K562 (cell line): ENCODE data around the gene PHLDB1. TPM values are rescaled to one million over a fixed set of nuclear protein-coding genes. Genes with fewer than 3 reads are reported as not detected.

Experiments used
- ADNP ChIP-seq: fragments of 200-800 bp; sonication (Bioruptor generic); IDR thresholded peaks from 2 replicates; pipeline ENCODE4 v1.6.1; 2016; ENCODE audit warnings: missing genetic modification characterization, missing compliant biosample characterization
- CBFA2T2 ChIP-seq: fragments of 450-650 bp; conservative IDR thresholded peaks from 2 replicates; pipeline ENCODE4 v1.6.1; 2017; ENCODE audit warnings: mild to moderate bottlenecking
- ESRRB ChIP-seq: fragments of 250-450 bp; sonication (Bioruptor Pico); IDR thresholded peaks from 2 replicates; pipeline ENCODE4 v1.5.0; 2020; ENCODE audit warnings: mild to moderate bottlenecking, moderate library complexity, borderline replicate concordance
- GTF2F1 ChIP-seq: IDR thresholded peaks from 2 replicates; pipeline ENCODE4 v1.6.1; 2011; ENCODE audit warnings: low read depth, low read length, improper control_type of control experiment
- HLTF ChIP-seq: fragments of 450-650 bp; IDR thresholded peaks from 2 replicates; pipeline ENCODE4 v1.6.1; 2016
- KLF16 ChIP-seq: IDR thresholded peaks from 2 replicates; pipeline ENCODE4 v1.6.1; 2016; ENCODE audit warnings: antibody characterized with exemption
- LCOR ChIP-seq: sonication (generic); formaldehyde crosslinking; IDR thresholded peaks from 2 replicates; pipeline ENCODE4 v1.8.0; 2022; ENCODE audit warnings: mild to moderate bottlenecking, missing genetic modification reagents
- MIER1 ChIP-seq: fragments of 450-650 bp; IDR thresholded peaks from 2 replicates; pipeline ENCODE4 v1.6.1; 2016; ENCODE audit warnings: antibody characterized with exemption, mild to moderate bottlenecking, low read depth
- MTA3 ChIP-seq: fragments of 450-650 bp; formaldehyde crosslinking; IDR thresholded peaks from 2 replicates; pipeline ENCODE4 v1.6.1; 2017; ENCODE audit warnings: mild to moderate bottlenecking, borderline replicate concordance
- PHTF2 ChIP-seq: fragments of 250-450 bp; sonication (Bioruptor Pico); IDR thresholded peaks from 2 replicates; pipeline ENCODE4 v1.5.0; 2021; ENCODE audit warnings: mild to moderate bottlenecking
- PPARD ChIP-seq: fragments of 250-450 bp; sonication (Bioruptor Pico); IDR thresholded peaks from 2 replicates; pipeline ENCODE4 v1.8.0; 2022; ENCODE audit warnings: inconsistent platforms, mild to moderate bottlenecking, moderate library complexity
- polyA plus RNA-seq, 8 experiments: library from polyadenylated mRNA; depleted of rRNA in 4 of 8; stranded (reverse) in 5 of 8; unstranded in 3 of 8; fragments of >200 nt; fragmentation: Nextera tagmentation in 2 of 8; fragmentation: Illumina TruSeq in 1 of 8; extraction: Ambion mirVana in 2 of 8; extraction: Trizol in 1 of 8; gene quantifications; 2 replicates each; pipeline versions ENCODE4 v1.2.1 to v1.2.3, GENCODE V29; 2011 to 2014; ENCODE audit warnings: inconsistent platforms in 1 of 8, missing spikeins in 1 of 8
- total RNA-seq, 7 experiments: library from RNA; depleted of rRNA in 6 of 7; stranded (reverse); fragments of >200 nt in 6 of 7; fragmentation: Illumina TruSeq in 2 of 7; extraction: Trizol in 2 of 7; gene quantifications; 2 replicates each; pipeline versions ENCODE4 v1.2.1 to v1.2.3, GENCODE V29; 2011 to 2021; ENCODE audit warnings: low replicate concordance in 1 of 7
- TF ChIP-seq, protein P1 (sequence below): sonication (generic); formaldehyde crosslinking; IDR thresholded peaks from 2 replicates; pipeline ENCODE4 v1.8.0; 2023; ENCODE audit warnings: mild to moderate bottlenecking, missing genetic modification reagents
- TF ChIP-seq, protein P2 (sequence below): fragments of 450-650 bp; IDR thresholded peaks from 2 replicates; pipeline ENCODE4 v1.6.1; 2016; ENCODE audit warnings: antibody characterized with exemption
- TF ChIP-seq, protein P3 (sequence below): fragments of 450-650 bp; IDR thresholded peaks from 2 replicates; pipeline ENCODE4 v1.6.1; 2016; ENCODE audit warnings: low read depth, mild to moderate bottlenecking, moderate library complexity
- TF ChIP-seq, protein P4 (sequence below): sonication (generic); formaldehyde crosslinking; IDR thresholded peaks from 2 replicates; pipeline ENCODE4 v1.8.1; 2023; ENCODE audit warnings: missing genetic modification reagents, mild to moderate bottlenecking, borderline replicate concordance

Gene PHLDB1
- total and polyA plus RNA-seq, 9 of the 15 experiments (the other 6 are each of a cell fraction or from before 2014, with no cell fraction given): 2.0 to 28.7 (median 16.2) TPM

DNA sequence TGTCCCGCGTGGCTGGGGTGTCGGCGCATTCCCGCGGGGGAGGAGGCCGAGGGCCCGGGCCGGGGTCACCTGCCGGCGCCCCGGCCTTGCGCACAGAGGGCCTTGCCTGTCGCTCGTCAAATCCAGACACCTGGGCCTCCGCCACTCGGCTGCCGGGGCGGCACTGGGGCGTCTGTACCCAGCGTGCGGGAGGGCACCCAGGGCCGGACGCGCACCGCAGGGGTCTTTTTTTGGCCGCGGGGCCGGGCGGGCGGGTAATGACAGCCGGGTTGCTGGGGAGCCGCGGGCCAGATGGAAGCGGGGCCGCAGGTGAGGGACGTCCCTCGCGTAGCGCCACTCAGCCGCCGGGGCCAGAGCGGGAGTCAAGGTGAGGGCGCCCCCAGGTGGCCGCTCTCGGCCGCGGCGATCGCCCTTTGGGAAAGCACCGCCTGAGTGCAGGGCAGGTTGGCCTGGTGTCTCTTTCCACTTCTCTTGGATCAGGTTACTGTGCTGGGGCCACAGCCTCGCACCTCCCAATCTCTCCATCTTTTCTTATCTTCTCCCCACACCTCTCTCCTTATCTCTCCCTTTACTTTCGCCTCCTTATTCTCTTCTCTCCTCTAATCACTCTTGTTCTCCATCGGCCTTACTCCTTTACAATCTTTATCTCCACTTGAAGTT lies 3.5 kb downstream of the PHLDB1 start (continued):
- peak; percentile 71; the same call in 1 of the 2 replicates for TF ChIP-seq LCOR (CRISPR knock-in tag)
- TF ChIP-seq CBFA2T2: peak; percentile 75
- TF ChIP-seq, protein P1, sequence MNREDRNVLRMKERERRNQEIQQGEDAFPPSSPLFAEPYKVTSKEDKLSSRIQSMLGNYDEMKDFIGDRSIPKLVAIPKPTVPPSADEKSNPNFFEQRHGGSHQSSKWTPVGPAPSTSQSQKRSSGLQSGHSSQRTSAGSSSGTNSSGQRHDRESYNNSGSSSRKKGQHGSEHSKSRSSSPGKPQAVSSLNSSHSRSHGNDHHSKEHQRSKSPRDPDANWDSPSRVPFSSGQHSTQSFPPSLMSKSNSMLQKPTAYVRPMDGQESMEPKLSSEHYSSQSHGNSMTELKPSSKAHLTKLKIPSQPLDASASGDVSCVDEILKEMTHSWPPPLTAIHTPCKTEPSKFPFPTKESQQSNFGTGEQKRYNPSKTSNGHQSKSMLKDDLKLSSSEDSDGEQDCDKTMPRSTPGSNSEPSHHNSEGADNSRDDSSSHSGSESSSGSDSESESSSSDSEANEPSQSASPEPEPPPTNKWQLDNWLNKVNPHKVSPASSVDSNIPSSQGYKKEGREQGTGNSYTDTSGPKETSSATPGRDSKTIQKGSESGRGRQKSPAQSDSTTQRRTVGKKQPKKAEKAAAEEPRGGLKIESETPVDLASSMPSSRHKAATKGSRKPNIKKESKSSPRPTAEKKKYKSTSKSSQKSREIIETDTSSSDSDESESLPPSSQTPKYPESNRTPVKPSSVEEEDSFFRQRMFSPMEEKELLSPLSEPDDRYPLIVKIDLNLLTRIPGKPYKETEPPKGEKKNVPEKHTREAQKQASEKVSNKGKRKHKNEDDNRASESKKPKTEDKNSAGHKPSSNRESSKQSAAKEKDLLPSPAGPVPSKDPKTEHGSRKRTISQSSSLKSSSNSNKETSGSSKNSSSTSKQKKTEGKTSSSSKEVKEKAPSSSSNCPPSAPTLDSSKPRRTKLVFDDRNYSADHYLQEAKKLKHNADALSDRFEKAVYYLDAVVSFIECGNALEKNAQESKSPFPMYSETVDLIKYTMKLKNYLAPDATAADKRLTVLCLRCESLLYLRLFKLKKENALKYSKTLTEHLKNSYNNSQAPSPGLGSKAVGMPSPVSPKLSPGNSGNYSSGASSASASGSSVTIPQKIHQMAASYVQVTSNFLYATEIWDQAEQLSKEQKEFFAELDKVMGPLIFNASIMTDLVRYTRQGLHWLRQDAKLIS (CRISPR knock-in tag): 0 out of 2 replicates have a peak, but pooled peaks have one; percentile 48
- TF ChIP-seq PPARD: no peak
- no peak for TF ChIP-seq GTF2F1
- TF ChIP-seq, protein P2, sequence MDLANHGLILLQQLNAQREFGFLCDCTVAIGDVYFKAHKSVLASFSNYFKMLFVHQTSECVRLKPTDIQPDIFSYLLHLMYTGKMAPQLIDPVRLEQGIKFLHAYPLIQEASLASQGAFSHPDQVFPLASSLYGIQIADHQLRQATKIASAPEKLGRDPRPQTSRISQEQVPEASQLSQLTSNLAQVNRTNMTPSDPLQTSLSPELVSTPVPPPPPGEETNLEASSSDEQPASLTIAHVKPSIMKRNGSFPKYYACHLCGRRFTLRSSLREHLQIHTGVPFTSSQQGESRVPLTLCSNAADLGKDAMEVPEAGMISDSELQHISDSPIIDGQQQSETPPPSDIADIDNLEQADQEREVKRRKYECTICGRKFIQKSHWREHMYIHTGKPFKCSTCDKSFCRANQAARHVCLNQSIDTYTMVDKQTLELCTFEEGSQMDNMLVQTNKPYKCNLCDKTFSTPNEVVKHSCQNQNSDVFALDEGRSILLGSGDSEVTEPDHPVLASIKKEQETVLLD: peak; percentile 82
- TF ChIP-seq, protein P3, sequence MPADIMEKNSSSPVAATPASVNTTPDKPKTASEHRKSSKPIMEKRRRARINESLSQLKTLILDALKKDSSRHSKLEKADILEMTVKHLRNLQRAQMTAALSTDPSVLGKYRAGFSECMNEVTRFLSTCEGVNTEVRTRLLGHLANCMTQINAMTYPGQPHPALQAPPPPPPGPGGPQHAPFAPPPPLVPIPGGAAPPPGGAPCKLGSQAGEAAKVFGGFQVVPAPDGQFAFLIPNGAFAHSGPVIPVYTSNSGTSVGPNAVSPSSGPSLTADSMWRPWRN: peak; percentile 75
- 0 out of 2 replicates have a peak, but pooled peaks have one; percentile 49 for TF ChIP-seq KLF16
- TF ChIP-seq MIER1: no peak
- peak; percentile 82; the same call in 1 of the 2 replicates for TF ChIP-seq MTA3
- no peak for TF ChIP-seq ESRRB
- TF ChIP-seq PHTF2 (CRISPR knock-in tag): no peak
- TF ChIP-seq HLTF: peak; percentile 66; the same call in 1 of the 2 replicates
- TF ChIP-seq, protein P4, sequence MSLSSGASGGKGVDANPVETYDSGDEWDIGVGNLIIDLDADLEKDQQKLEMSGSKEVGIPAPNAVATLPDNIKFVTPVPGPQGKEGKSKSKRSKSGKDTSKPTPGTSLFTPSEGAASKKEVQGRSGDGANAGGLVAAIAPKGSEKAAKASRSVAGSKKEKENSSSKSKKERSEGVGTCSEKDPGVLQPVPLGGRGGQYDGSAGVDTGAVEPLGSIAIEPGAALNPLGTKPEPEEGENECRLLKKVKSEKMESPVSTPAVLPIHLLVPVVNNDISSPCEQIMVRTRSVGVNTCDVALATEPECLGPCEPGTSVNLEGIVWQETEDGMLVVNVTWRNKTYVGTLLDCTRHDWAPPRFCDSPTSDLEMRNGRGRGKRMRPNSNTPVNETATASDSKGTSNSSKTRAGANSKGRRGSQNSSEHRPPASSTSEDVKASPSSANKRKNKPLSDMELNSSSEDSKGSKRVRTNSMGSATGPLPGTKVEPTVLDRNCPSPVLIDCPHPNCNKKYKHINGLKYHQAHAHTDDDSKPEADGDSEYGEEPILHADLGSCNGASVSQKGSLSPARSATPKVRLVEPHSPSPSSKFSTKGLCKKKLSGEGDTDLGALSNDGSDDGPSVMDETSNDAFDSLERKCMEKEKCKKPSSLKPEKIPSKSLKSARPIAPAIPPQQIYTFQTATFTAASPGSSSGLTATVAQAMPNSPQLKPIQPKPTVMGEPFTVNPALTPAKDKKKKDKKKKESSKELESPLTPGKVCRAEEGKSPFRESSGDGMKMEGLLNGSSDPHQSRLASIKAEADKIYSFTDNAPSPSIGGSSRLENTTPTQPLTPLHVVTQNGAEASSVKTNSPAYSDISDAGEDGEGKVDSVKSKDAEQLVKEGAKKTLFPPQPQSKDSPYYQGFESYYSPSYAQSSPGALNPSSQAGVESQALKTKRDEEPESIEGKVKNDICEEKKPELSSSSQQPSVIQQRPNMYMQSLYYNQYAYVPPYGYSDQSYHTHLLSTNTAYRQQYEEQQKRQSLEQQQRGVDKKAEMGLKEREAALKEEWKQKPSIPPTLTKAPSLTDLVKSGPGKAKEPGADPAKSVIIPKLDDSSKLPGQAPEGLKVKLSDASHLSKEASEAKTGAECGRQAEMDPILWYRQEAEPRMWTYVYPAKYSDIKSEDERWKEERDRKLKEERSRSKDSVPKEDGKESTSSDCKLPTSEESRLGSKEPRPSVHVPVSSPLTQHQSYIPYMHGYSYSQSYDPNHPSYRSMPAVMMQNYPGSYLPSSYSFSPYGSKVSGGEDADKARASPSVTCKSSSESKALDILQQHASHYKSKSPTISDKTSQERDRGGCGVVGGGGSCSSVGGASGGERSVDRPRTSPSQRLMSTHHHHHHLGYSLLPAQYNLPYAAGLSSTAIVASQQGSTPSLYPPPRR (CRISPR knock-in tag): no peak
- TF ChIP-seq ADNP (tag): peak; percentile 71; the same call in 1 of the 2 replicates
